ENCODE results near the gene LCTL. TPM values are rescaled to one million over a fixed set of nuclear protein-coding genes. Genes with fewer than 3 reads are reported as not detected.

The LCTL gene
- total RNA-seq, 2 donors from 2014 or later: not detected

DNA sequence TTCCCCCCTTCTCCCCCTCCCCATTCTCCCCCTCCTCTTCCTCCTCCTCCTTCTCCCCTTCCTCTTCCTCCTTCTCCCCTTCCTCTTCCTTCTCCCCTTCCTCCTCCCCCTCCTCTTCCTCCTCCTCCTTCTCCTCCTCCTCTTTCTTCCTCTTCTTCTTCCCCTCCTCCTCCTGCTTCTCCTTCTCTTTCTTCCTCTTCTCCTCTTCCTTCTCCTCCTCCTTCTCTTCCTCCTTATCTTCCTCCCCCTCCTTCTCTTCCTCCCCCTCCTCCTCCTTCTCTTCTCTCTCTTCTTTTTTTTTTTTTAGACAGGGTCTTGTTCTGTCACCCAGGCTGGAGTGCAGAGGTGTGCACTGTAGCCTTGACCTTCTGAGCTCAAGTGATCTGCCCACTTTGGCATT is 21.2 kb upstream of the LCTL start:
- no peak for ATAC-seq (ENCODE audit: insufficient number of reproducible peaks, low FRiP score, low read depth)
- TF ChIP-seq, protein P1, sequence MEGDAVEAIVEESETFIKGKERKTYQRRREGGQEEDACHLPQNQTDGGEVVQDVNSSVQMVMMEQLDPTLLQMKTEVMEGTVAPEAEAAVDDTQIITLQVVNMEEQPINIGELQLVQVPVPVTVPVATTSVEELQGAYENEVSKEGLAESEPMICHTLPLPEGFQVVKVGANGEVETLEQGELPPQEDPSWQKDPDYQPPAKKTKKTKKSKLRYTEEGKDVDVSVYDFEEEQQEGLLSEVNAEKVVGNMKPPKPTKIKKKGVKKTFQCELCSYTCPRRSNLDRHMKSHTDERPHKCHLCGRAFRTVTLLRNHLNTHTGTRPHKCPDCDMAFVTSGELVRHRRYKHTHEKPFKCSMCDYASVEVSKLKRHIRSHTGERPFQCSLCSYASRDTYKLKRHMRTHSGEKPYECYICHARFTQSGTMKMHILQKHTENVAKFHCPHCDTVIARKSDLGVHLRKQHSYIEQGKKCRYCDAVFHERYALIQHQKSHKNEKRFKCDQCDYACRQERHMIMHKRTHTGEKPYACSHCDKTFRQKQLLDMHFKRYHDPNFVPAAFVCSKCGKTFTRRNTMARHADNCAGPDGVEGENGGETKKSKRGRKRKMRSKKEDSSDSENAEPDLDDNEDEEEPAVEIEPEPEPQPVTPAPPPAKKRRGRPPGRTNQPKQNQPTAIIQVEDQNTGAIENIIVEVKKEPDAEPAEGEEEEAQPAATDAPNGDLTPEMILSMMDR (IDR thresholded peaks at IDR 0.05): no peak
- Histone ChIP-seq H3K36me3 (no peaks in the 10 kb centered on the region), H3K4me3 (no peak overlapping the region), H3K27ac (no peak overlapping the region), H3K4me1 (ENCODE audit: control insufficient read depth in 1 of 2, low read depth in 2 of 2) (no peaks in the 10 kb centered on the region), H3K27me3 (replicated peaks; ENCODE audit: insufficient read depth) (no peaks in the 10 kb centered on the region), H3K9me3 (no peaks in the 10 kb centered on the region)
- no peak for DNase-seq (ENCODE audit: low spot score)

DNA sequence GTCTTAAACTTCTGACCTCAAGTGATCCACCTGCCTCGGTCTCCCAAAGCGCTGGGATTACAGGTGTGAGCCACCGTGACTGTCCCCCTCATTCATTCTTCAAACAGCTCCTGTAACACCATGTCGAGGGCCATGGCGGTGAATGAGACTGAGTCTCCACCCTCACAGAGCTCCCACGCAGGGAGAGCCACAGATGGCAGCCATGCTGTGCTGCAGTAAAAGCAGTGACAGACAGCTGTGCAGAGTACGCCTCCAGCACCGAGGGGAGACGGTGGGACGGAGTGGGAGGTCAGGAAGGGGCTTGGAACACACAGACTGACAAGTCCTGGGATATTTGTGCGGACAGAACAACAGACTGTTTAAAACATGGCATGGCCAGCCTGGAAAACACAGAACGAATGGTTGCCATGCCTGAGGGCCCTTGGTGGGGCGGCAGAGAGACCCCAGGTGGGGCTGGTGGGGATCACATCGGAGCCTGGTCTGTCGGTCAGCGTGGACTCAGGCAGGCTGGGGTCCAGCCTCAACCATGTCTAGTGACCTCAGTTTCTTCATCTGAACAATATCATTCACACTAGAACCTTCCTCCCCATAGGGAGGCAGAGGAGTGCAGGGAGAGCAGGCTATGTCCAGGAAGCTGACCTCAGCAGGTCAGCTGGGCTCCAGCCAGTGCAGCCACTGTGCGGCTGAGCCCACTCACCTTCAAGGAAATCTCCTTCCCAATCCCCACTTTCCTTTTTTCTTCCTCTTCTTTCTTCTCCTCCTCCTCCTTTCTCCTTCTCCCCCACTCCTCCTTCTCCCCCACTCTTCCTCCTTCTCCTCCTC is 20.6 kb upstream of the LCTL start:
- Histone ChIP-seq H3K27me3 (replicated peaks; ENCODE audit: insufficient read depth) (no peaks in the 10 kb centered on the region), H3K9me3 (no peaks in the 10 kb centered on the region), H3K36me3 (no peaks in the 10 kb centered on the region), H3K27ac (no peak overlapping the region), H3K4me1 (ENCODE audit: control insufficient read depth in 1 of 2, low read depth in 2 of 2) (no peaks in the 10 kb centered on the region), H3K4me3 (no peak overlapping the region)
- no peak for ATAC-seq (ENCODE audit: insufficient number of reproducible peaks, low FRiP score, low read depth)
- no peak for DNase-seq (ENCODE audit: low spot score)
- TF ChIP-seq, protein P1 (IDR thresholded peaks at IDR 0.05): no peak

DNA sequence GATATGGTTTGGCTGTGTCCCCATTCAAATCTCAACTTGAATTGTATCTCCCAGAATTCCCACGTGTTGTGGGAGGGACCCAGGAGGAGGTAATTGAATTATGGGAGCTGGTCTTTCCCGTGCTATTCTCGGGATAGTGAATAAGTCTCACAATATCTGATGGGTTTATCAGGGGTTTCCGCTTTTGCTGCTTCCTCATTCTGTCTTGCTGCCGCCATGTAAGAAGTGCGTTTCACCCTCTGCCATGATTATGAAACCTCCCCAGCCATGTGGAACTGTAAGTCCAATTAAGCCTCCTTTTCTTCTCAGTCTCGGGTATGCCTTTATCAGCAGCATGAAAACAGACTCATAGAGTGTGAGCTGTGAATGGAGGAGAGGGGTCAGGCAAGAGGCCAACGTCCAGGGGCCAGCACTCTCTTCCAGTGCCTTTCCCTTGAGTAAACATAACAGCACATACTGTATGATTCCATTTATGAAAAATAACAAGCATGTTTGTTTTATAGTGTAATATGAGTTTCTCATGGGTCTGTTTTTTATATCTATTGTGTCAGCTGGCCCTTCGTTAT is 16.3 kb upstream of the LCTL start:
- no peaks in the 10 kb centered on the region for H3K36me3 ChIP-seq
- H3K27ac ChIP-seq: no peak overlapping the region
- no peak overlapping the region for H3K4me3 ChIP-seq
- no peaks in the 10 kb centered on the region for H3K27me3 ChIP-seq (replicated peaks; ENCODE audit: insufficient read depth)
- TF ChIP-seq, protein P1 (IDR thresholded peaks at IDR 0.05): no peak
- ATAC-seq (ENCODE audit: insufficient number of reproducible peaks, low FRiP score, low read depth) (no peak), DNase-seq (ENCODE audit: low spot score) (no peak)
- no peaks in the 10 kb centered on the region for H3K9me3 ChIP-seq
- no peaks in the 10 kb centered on the region for H3K4me1 ChIP-seq (ENCODE audit: control insufficient read depth in 1 of 2, low read depth in 2 of 2)

DNA sequence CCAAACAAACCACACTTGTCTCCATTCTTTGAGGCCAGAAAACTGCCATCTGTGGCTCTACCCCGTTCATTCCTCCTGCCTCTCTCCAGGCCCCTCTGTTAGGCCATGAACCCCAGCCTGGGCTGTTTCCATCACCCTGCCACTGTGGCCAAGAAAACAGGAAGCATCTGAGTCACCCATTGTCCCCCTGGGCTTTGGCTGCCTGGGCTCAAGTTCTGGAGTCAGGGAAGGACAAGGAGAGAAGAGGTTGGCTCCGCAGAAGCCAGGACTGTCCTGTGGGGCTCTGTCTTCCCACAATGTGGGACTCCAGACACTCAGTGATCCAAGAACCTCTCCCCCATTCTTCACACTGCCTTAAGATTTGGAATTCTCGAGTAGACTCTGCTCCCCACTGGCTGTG is 14.8 kb upstream of the LCTL start:
- TF ChIP-seq, protein P1 (IDR thresholded peaks at IDR 0.05): no peak
- Histone ChIP-seq H3K9me3 (no peaks in the 10 kb centered on the region), H3K4me3 (no peak overlapping the region), H3K27ac (no peak overlapping the region), H3K4me1 (ENCODE audit: control insufficient read depth in 1 of 2, low read depth in 2 of 2) (no peaks in the 10 kb centered on the region), H3K36me3 (no peaks in the 10 kb centered on the region), H3K27me3 (replicated peaks; ENCODE audit: insufficient read depth) (no peaks in the 10 kb centered on the region)
- ATAC-seq (ENCODE audit: insufficient number of reproducible peaks, low FRiP score, low read depth) (no peak), DNase-seq (ENCODE audit: low spot score) (no peak)

DNA sequence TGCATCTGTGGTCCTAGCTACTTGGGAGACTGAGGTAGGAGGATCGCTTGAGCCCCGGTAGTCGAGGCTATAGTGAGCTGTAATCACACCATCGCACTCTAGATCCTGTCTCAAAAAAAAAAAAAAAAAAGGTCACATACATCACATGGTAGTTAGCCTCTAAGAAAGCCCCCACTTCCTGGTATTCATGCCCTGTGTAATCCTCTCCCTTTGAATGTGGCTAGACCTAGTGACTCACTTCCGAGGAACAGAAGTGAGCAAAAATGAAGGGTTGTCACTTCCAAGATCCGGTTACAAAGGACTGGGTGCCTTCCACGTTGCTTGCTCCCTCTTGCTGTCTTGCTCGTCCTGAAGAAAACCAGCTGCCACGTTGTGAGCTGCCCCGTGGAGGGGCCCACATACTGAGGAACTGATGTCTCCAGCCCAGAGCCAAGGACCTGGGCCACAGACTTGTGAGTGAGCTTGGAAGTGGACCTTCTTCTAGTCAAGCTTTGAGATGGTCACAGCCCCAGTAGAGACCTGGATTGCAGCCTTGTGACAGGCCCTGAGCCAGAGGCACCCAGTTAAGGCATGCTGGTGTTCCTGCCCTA is 12.6 kb upstream of the LCTL start:
- Histone ChIP-seq H3K36me3 (no peaks in the 10 kb centered on the region), H3K4me1 (ENCODE audit: control insufficient read depth in 1 of 2, low read depth in 2 of 2) (peaks cover 0 to 10% of the 10 kb centered on the region in 2 donors), H3K27ac (no peak overlapping the region), H3K9me3 (no peaks in the 10 kb centered on the region), H3K4me3 (no peak overlapping the region), H3K27me3 (replicated peaks; ENCODE audit: insufficient read depth) (no peaks in the 10 kb centered on the region)
- no peak for ATAC-seq (ENCODE audit: insufficient number of reproducible peaks, low FRiP score, low read depth)
- TF ChIP-seq, protein P1 (IDR thresholded peaks at IDR 0.05): no peak
- DNase-seq (ENCODE audit: low spot score): no peak
